GM23338 (cell line): ENCODE measurements around the gene CHI3L1. TPM values are rescaled to one million over a fixed set of nuclear protein-coding genes. Genes with fewer than 3 reads are reported as not detected.
A peak's percentile ranks its signal among the peaks of the same experiment; 100 is the strongest.

Source experiments
- ATAC-seq: fragments of 200-7000 bp; cut with Tn5 transposase; 3 replicates; pipeline ENCODE4 v1.9.1; 2020
- DNase-seq: peaks from one replicate; pipeline ENCODE4 v3.0.0-alpha.2; 2015; ENCODE audit warnings: low spot score
- H2AFZ ChIP-seq: fragments of 200-600 bp; sonication (generic); 2 replicates; pipeline ENCODE4 v1.8.0; 2016; ENCODE audit warnings: antibody characterized with exemption, mild to moderate bottlenecking, moderate library complexity
- H3F3A ChIP-seq: fragments of 200-600 bp; sonication (generic); replicated peaks from 2 replicates; pipeline ENCODE4 v1.8.0; 2017; ENCODE audit warnings: antibody characterized with exemption, mixed run types, low read depth
- H3K27ac ChIP-seq: fragments of 200-600 bp; sonication (generic); 2 replicates; pipeline ENCODE4 v1.6.1; 2016; ENCODE audit warnings: low read depth
- H3K27me3 ChIP-seq: fragments of 200-600 bp; sonication (generic); 2 replicates; pipeline ENCODE4 v1.8.0; 2016; ENCODE audit warnings: mild to moderate bottlenecking, mixed run types, moderate library complexity; ENCODE audit not compliant: insufficient read depth
- H3K36me3 ChIP-seq: fragments of 200-600 bp; sonication (generic); 2 replicates; pipeline ENCODE4 v1.8.0; 2016; ENCODE audit warnings: mild to moderate bottlenecking; ENCODE audit not compliant: insufficient read depth
- H3K4me1 ChIP-seq: fragments of 200-600 bp; sonication (generic); 2 replicates; pipeline ENCODE4 v1.8.0; 2016; ENCODE audit warnings: mild to moderate bottlenecking, moderate library complexity; ENCODE audit not compliant: insufficient read depth
- H3K4me2 ChIP-seq: fragments of 200-600 bp; sonication (generic); 2 replicates; pipeline ENCODE4 v1.7.1; 2017; ENCODE audit warnings: mixed run types
- H3K4me3 ChIP-seq: fragments of 200-600 bp; sonication (generic); 2 replicates; pipeline ENCODE4 v1.6.1; 2016; ENCODE audit warnings: mixed run types
- H3K79me2 ChIP-seq: fragments of 200-600 bp; sonication (generic); replicated peaks from 2 replicates; pipeline ENCODE4 v1.8.0; 2017; ENCODE audit warnings: mild to moderate bottlenecking; ENCODE audit not compliant: insufficient read depth
- H3K9me2 ChIP-seq: fragments of 200-600 bp; sonication (generic); 2 replicates; pipeline ENCODE4 v1.8.0; 2017; ENCODE audit not compliant: insufficient read depth
- H4K20me1 ChIP-seq: fragments of 200-600 bp; sonication (generic); replicated peaks from 2 replicates; pipeline ENCODE4 v1.8.0; 2017; ENCODE audit warnings: mild to moderate bottlenecking; ENCODE audit not compliant: insufficient read depth
- H3K27ac Mint-ChIP-seq: 2 replicates; pipeline ENCODE4 v1.8.0; 2020; ENCODE audit warnings: inconsistent platforms, mild to moderate bottlenecking, moderate library complexity, mixed read lengths
- H3K27me3 Mint-ChIP-seq: 3 replicates; pipeline ENCODE4 v1.8.0; 2022; ENCODE audit warnings: low read depth, mild to moderate bottlenecking, moderate library complexity, mixed read lengths, inconsistent platforms; ENCODE audit not compliant: insufficient read depth, poor library complexity
- H3K36me3 Mint-ChIP-seq: 3 replicates; pipeline ENCODE4 v1.8.0; 2021; ENCODE audit warnings: low read depth, mild to moderate bottlenecking, inconsistent platforms, moderate library complexity, mixed read lengths
- H3K4me1 Mint-ChIP-seq: 3 replicates; pipeline ENCODE4 v1.8.0; 2020; ENCODE audit warnings: mild to moderate bottlenecking, inconsistent platforms, mixed read lengths
- H3K4me3 Mint-ChIP-seq: 3 replicates; pipeline ENCODE4 v1.8.0; 2021; ENCODE audit warnings: moderate library complexity, mild to moderate bottlenecking, inconsistent platforms, mixed read lengths
- H3K9me3 Mint-ChIP-seq: 3 replicates; pipeline ENCODE4 v1.8.0; 2020; ENCODE audit warnings: moderate library complexity, mild to moderate bottlenecking, inconsistent platforms, mixed read lengths
- CREB1 ChIP-seq: fragments of 250-450 bp; sonication (Bioruptor Pico); IDR thresholded peaks from 2 replicates; pipeline ENCODE4 v1.5.0; 2020; ENCODE audit warnings: low read depth, mild to moderate bottlenecking, moderate library complexity
- EZH2 ChIP-seq: fragments of 200-600 bp; sonication (generic); IDR thresholded peaks from one replicate; pipeline ENCODE4 v1.8.0; 2017; ENCODE audit warnings: antibody characterized with exemption, mild to moderate bottlenecking, low read depth; ENCODE audit not compliant: unreplicated experiment
- EZH2phosphoT487 ChIP-seq: fragments of 200-600 bp; sonication (generic); IDR thresholded peaks from one replicate; pipeline ENCODE4 v1.8.1; 2018; ENCODE audit warnings: antibody characterized with exemption; ENCODE audit not compliant: unreplicated experiment
- JUNB ChIP-seq: IDR thresholded peaks from one replicate; pipeline ENCODE4 v1.6.1; 2016; ENCODE audit warnings: antibody characterized with exemption; ENCODE audit not compliant: unreplicated experiment
- NANOG ChIP-seq: IDR thresholded peaks from 2 replicates; pipeline ENCODE4 v1.6.1; 2016; ENCODE audit warnings: antibody characterized with exemption, borderline replicate concordance
- POLR2AphosphoS5 ChIP-seq: IDR thresholded peaks from 2 replicates; pipeline ENCODE4 v1.6.1; 2016; ENCODE audit warnings: antibody characterized with exemption, low read depth
- ZNF114 ChIP-seq: fragments of 250-450 bp; sonication (Bioruptor Pico); IDR thresholded peaks from 2 replicates; pipeline ENCODE4 v1.5.0; 2020; ENCODE audit warnings: mild to moderate bottlenecking, moderate library complexity
- ZNF331 ChIP-seq: fragments of 250-450 bp; sonication (Bioruptor Pico); IDR thresholded peaks from 2 replicates; pipeline ENCODE4 v1.5.0; 2020; ENCODE audit warnings: low read depth, mild to moderate bottlenecking, moderate library complexity
- polyA plus RNA-seq: library from polyadenylated mRNA; unstranded; fragments of >200 nt; fragmentation: Nextera tagmentation; extraction: Ambion mirVana; gene quantifications from 2 replicates; pipeline ENCODE4 v1.2.1, GENCODE V29; 2016
- total RNA-seq: library from RNA; depleted of rRNA; stranded (reverse); fragments of >200 nt; shearing (Covaris generic); gene quantifications from 2 replicates; pipeline ENCODE4 v1.2.3, GENCODE V29; 2014
- TF ChIP-seq, protein P1 (sequence below): IDR thresholded peaks from 2 replicates; pipeline ENCODE4 v1.6.1; 2016; ENCODE audit warnings: antibody characterized with exemption
- TF ChIP-seq, protein P2 (sequence below): fragments of 250-450 bp; sonication (Bioruptor Pico); IDR thresholded peaks from 2 replicates; pipeline ENCODE4 v1.5.0; 2020; ENCODE audit warnings: mild to moderate bottlenecking, moderate library complexity
- TF ChIP-seq, protein P3 (sequence below), 2 experiments: fragments of 200-600 bp in 1 of 2; sonication (generic) in 1 of 2; conservative IDR thresholded peaks; 2 replicates each; pipeline versions ENCODE4 v1.5.1 to v1.6.1; 2016 to 2017; ENCODE audit warnings: antibody characterized with exemption in 2 of 2, low read depth in 2 of 2, mild to moderate bottlenecking in 2 of 2, moderate library complexity in 1 of 2

CHI3L1 gene
- total and polyA plus RNA-seq, 2 experiments from 2014 or later, result 0.76 TPM; not detected in 1

DNA sequence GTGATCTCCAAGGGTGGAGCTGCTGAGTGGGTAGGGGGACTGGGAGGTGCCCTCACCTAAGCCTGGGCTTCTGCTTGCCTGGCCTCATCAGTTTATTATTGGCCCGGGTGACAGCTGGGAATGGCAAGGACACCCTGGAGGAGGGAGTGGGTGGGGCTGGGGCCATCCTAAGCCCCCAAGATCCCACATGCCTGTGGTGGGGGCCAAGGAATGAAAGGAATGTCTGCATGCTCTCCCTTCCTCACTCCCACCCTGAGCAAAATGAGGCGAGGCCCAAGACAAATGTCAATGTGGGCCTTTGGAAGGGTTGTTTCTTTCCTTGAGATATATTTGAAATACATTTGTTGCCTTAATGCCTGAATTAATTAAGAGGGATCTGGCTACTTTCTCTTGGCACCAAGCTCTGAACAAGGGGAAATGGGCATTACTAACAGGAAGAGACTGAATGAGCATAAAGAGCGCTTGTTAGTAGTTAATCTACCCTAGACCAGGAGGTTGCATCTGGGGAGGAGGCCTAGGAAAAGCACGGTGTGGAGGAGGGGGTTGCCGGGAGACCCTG lies 19.7 kb upstream of the CHI3L1 start:
- no peak for DNase-seq
- H3K4me1 ChIP-seq, result no peaks in the 10 kb centered on the region
- H3K27me3 ChIP-seq, result no peaks in the 10 kb centered on the region
- Mint-ChIP-seq H3K27ac (no peak overlapping the region), H3K4me1 (peaks cover 5% of the 10 kb centered on the region), H3K4me3 (no peak overlapping the region), H3K27me3 (no peaks in the 10 kb centered on the region), H3K36me3 (no peaks in the 10 kb centered on the region), H3K9me3 (no peaks in the 10 kb centered on the region)
- peak; percentile 43 for ATAC-seq
- no peak overlapping the region for H3K4me3 ChIP-seq
- no peak overlapping the region for H3K4me2 ChIP-seq
- no peaks in the 10 kb centered on the region for H3K9me2 ChIP-seq
- H3K79me2 ChIP-seq, result no peaks in the 10 kb centered on the region
- TF ChIP-seq, protein P1, sequence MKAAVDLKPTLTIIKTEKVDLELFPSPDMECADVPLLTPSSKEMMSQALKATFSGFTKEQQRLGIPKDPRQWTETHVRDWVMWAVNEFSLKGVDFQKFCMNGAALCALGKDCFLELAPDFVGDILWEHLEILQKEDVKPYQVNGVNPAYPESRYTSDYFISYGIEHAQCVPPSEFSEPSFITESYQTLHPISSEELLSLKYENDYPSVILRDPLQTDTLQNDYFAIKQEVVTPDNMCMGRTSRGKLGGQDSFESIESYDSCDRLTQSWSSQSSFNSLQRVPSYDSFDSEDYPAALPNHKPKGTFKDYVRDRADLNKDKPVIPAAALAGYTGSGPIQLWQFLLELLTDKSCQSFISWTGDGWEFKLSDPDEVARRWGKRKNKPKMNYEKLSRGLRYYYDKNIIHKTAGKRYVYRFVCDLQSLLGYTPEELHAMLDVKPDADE, result no peak
- H3K27ac ChIP-seq, result no peak overlapping the region
- H2AFZ ChIP-seq, result peak overlapping the region; percentile 63; the same call in 1 of the 2 replicates
- H4K20me1 ChIP-seq, result no peaks in the 10 kb centered on the region
- H3K36me3 ChIP-seq, result no peaks in the 10 kb centered on the region
- H3F3A ChIP-seq, result no peaks in the 10 kb centered on the region

DNA sequence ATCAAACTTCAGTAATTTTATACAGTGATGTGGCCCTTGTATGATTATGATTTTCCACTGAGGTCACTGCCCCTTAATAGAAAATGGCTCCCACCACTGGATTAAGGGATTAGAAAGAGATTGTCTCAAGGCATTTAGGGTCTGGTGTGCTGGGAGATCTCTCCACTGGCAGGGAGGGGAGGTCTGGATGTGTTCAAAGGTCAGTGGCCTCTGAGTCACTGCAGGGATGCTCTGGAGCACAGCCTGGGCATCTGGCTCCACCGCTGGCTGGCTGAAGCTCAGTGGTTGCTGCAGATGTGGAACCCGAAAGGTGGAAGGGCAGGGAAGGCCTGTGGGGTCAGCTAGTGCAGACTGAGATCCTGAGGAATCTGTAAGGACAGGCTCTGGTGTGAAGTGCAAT lies 18.3 kb upstream of the CHI3L1 start:
- H3K4me3 ChIP-seq, result no peak overlapping the region
- no peak overlapping the region for H3K27ac ChIP-seq
- no peaks in the 10 kb centered on the region for H3K36me3 ChIP-seq
- H3K4me1 ChIP-seq, result no peaks in the 10 kb centered on the region
- Mint-ChIP-seq H3K36me3 (no peaks in the 10 kb centered on the region), H3K4me1 (peaks cover 5% of the 10 kb centered on the region), H3K4me3 (no peak overlapping the region), H3K27ac (no peak overlapping the region), H3K9me3 (no peaks in the 10 kb centered on the region), H3K27me3 (no peaks in the 10 kb centered on the region)
- H3K27me3 ChIP-seq, result no peaks in the 10 kb centered on the region
- H3K4me2 ChIP-seq, result no peak overlapping the region
- no peaks in the 10 kb centered on the region for H3F3A ChIP-seq
- no peak for DNase-seq
- H3K79me2 ChIP-seq, result no peaks in the 10 kb centered on the region
- no peaks in the 10 kb centered on the region for H4K20me1 ChIP-seq
- H3K9me2 ChIP-seq, result no peaks in the 10 kb centered on the region
- no peak for ATAC-seq
- H2AFZ ChIP-seq, result no peak overlapping the region
- no peak for TF ChIP-seq ZNF114 (CRISPR knock-in tag)
- no peak for TF ChIP-seq NANOG
- TF ChIP-seq, protein P1, result no peak
- TF ChIP-seq POLR2AphosphoS5, result no peak
- TF ChIP-seq JUNB, result no peak
- TF ChIP-seq CREB1 (CRISPR knock-in tag), result no peak
- no peak for TF ChIP-seq EZH2
- TF ChIP-seq EZH2phosphoT487, result no peak
- TF ChIP-seq, protein P2, sequence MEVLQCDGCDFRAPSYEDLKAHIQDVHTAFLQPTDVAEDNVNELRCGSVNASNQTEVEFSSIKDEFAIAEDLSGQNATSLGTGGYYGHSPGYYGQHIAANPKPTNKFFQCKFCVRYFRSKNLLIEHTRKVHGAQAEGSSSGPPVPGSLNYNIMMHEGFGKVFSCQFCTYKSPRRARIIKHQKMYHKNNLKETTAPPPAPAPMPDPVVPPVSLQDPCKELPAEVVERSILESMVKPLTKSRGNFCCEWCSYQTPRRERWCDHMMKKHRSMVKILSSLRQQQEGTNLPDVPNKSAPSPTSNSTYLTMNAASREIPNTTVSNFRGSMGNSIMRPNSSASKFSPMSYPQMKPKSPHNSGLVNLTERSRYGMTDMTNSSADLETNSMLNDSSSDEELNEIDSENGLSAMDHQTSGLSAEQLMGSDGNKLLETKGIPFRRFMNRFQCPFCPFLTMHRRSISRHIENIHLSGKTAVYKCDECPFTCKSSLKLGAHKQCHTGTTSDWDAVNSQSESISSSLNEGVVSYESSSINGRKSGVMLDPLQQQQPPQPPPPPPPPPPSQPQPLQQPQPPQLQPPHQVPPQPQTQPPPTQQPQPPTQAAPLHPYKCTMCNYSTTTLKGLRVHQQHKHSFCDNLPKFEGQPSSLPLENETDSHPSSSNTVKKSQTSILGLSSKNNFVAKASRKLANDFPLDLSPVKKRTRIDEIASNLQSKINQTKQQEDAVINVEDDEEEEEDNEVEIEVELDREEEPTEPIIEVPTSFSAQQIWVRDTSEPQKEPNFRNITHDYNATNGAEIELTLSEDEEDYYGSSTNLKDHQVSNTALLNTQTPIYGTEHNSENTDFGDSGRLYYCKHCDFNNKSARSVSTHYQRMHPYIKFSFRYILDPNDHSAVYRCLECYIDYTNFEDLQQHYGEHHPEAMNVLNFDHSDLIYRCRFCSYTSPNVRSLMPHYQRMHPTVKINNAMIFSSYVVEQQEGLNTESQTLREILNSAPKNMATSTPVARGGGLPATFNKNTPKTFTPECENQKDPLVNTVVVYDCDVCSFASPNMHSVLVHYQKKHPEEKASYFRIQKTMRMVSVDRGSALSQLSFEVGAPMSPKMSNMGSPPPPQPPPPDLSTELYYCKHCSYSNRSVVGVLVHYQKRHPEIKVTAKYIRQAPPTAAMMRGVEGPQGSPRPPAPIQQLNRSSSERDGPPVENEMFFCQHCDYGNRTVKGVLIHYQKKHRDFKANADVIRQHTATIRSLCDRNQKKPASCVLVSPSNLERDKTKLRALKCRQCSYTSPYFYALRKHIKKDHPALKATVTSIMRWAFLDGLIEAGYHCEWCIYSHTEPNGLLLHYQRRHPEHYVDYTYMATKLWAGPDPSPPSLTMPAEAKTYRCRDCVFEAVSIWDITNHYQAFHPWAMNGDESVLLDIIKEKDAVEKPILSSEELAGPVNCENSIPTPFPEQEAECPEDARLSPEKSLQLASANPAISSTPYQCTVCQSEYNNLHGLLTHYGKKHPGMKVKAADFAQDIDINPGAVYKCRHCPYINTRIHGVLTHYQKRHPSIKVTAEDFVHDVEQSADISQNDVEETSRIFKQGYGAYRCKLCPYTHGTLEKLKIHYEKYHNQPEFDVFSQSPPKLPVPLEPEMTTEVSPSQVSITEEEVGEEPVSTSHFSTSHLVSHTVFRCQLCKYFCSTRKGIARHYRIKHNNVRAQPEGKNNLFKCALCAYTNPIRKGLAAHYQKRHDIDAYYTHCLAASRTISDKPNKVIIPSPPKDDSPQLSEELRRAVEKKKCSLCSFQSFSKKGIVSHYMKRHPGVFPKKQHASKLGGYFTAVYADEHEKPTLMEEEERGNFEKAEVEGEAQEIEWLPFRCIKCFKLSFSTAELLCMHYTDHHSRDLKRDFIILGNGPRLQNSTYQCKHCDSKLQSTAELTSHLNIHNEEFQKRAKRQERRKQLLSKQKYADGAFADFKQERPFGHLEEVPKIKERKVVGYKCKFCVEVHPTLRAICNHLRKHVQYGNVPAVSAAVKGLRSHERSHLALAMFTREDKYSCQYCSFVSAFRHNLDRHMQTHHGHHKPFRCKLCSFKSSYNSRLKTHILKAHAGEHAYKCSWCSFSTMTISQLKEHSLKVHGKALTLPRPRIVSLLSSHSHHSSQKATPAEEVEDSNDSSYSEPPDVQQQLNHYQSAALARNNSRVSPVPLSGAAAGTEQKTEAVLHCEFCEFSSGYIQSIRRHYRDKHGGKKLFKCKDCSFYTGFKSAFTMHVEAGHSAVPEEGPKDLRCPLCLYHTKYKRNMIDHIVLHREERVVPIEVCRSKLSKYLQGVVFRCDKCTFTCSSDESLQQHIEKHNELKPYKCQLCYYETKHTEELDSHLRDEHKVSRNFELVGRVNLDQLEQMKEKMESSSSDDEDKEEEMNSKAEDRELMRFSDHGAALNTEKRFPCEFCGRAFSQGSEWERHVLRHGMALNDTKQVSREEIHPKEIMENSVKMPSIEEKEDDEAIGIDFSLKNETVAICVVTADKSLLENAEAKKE (CRISPR knock-in tag), result no peak
- TF ChIP-seq, protein P3, sequence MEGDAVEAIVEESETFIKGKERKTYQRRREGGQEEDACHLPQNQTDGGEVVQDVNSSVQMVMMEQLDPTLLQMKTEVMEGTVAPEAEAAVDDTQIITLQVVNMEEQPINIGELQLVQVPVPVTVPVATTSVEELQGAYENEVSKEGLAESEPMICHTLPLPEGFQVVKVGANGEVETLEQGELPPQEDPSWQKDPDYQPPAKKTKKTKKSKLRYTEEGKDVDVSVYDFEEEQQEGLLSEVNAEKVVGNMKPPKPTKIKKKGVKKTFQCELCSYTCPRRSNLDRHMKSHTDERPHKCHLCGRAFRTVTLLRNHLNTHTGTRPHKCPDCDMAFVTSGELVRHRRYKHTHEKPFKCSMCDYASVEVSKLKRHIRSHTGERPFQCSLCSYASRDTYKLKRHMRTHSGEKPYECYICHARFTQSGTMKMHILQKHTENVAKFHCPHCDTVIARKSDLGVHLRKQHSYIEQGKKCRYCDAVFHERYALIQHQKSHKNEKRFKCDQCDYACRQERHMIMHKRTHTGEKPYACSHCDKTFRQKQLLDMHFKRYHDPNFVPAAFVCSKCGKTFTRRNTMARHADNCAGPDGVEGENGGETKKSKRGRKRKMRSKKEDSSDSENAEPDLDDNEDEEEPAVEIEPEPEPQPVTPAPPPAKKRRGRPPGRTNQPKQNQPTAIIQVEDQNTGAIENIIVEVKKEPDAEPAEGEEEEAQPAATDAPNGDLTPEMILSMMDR (conservative IDR thresholded peaks at IDR 0.05; ENCODE audit: low read depth in 2 of 2), result no peak
- TF ChIP-seq ZNF331, result no peak
